WTC11 (cell line): ENCODE results near the gene SUPT5H. TPM values are rescaled to one million over a fixed set of nuclear protein-coding genes. Genes with fewer than 3 reads are reported as not detected.

ENCODE experiments used
- ATAC-seq: fragments of 200-7000 bp; cut with Tn5 transposase; 2 replicates; pipeline ENCODE4 v1.10.0; 2021; ENCODE audit warnings: mild to moderate bottlenecking, moderate library complexity
- CTCF ChIA-PET: fragments of 300-600 bp; sonication (Branson Sonifier 250); formaldehyde crosslinking; loops from one replicate; lab custom pipeline; 2021; ENCODE audit warnings: antibody characterized with exemption; lab: Charles Lee
- POLR2A ChIA-PET: fragments of 350-600 bp; sonication (Branson Sonifier 250); formaldehyde crosslinking; loops from one replicate; lab custom pipeline; 2021; ENCODE audit warnings: antibody characterized with exemption; lab: Charles Lee
- DNase-seq: peaks from one replicate; pipeline ENCODE4 v3.0.0; 2021; ENCODE audit warnings: low spot score
- H3K27ac Mint-ChIP-seq: 2 replicates; pipeline ENCODE4 v1.8.0; 2021; ENCODE audit warnings: mixed read lengths
- H3K27me3 Mint-ChIP-seq: 2 replicates; pipeline ENCODE4 v1.8.0; 2021; ENCODE audit warnings: low read depth, mild to moderate bottlenecking, moderate library complexity, mixed read lengths
- H3K36me3 Mint-ChIP-seq: 2 replicates; pipeline ENCODE4 v1.8.0; 2021; ENCODE audit warnings: mixed read lengths
- H3K4me1 Mint-ChIP-seq: 2 replicates; pipeline ENCODE4 v1.8.0; 2022; ENCODE audit warnings: mixed read lengths
- H3K4me3 Mint-ChIP-seq: 2 replicates; pipeline ENCODE4 v1.8.0; 2021; ENCODE audit warnings: mild to moderate bottlenecking, moderate library complexity, mixed read lengths
- H3K9me3 Mint-ChIP-seq: 2 replicates; pipeline ENCODE4 v1.8.0; 2021; ENCODE audit warnings: mixed read lengths
- CREB1 ChIP-seq: sonication (generic); formaldehyde crosslinking; IDR thresholded peaks from 2 replicates; pipeline ENCODE4 v1.8.0; 2023; ENCODE audit warnings: mild to moderate bottlenecking, missing genetic modification reagents
- E2F5 ChIP-seq: sonication (generic); formaldehyde crosslinking; IDR thresholded peaks from 2 replicates; pipeline ENCODE4 v1.8.1; 2022; ENCODE audit warnings: mild to moderate bottlenecking, moderate library complexity, missing genetic modification reagents
- EMX1 ChIP-seq: fragments of 250-450 bp; sonication (Bioruptor Pico); IDR thresholded peaks from 2 replicates; pipeline ENCODE4 v1.8.0; 2021; ENCODE audit warnings: mild to moderate bottlenecking
- ESRRA ChIP-seq: sonication (generic); formaldehyde crosslinking; IDR thresholded peaks from 2 replicates; pipeline ENCODE4 v1.8.1; 2022; ENCODE audit warnings: mild to moderate bottlenecking, missing genetic modification reagents, borderline replicate concordance
- HMGA2 ChIP-seq: fragments of 250-450 bp; sonication (Bioruptor Pico); IDR thresholded peaks from 2 replicates; pipeline ENCODE4 v1.4.0; 2021; ENCODE audit warnings: mild to moderate bottlenecking, moderate library complexity
- JAZF1 ChIP-seq: fragments of 250-450 bp; sonication (Bioruptor Pico); IDR thresholded peaks from 2 replicates; pipeline ENCODE4 v1.9.0; 2021; ENCODE audit warnings: moderate library complexity, mild to moderate bottlenecking, inconsistent platforms
- MXD4 ChIP-seq: fragments of 250-450 bp; sonication (Bioruptor Pico); IDR thresholded peaks from 2 replicates; pipeline ENCODE4 v1.8.0; 2021; ENCODE audit warnings: mild to moderate bottlenecking, moderate library complexity, borderline replicate concordance
- NR1H2 ChIP-seq: sonication (generic); formaldehyde crosslinking; IDR thresholded peaks from 2 replicates; pipeline ENCODE4 v1.9.0; 2021; ENCODE audit warnings: mild to moderate bottlenecking, moderate library complexity, missing genetic modification reagents
- RELA ChIP-seq: sonication (generic); formaldehyde crosslinking; IDR thresholded peaks from 2 replicates; pipeline ENCODE4 v1.8.1; 2022; ENCODE audit warnings: missing genetic modification reagents, mild to moderate bottlenecking, borderline replicate concordance
- RORB ChIP-seq: fragments of 250-450 bp; sonication (Bioruptor Pico); IDR thresholded peaks from 2 replicates; pipeline ENCODE4 v1.9.0; 2021; ENCODE audit warnings: mild to moderate bottlenecking
- SMAD4 ChIP-seq: sonication (generic); formaldehyde crosslinking; IDR thresholded peaks from 2 replicates; pipeline ENCODE4 v1.8.0; 2022; ENCODE audit warnings: mild to moderate bottlenecking, missing genetic modification reagents
- SOX15 ChIP-seq: fragments of 250-450 bp; sonication (Bioruptor Pico); IDR thresholded peaks from 2 replicates; pipeline ENCODE4 v1.9.0; 2021; ENCODE audit warnings: mild to moderate bottlenecking
- TEAD4 ChIP-seq: sonication (generic); formaldehyde crosslinking; IDR thresholded peaks from 2 replicates; pipeline ENCODE4 v1.8.0; 2022; ENCODE audit warnings: mild to moderate bottlenecking, missing genetic modification reagents
- TP53 ChIP-seq: sonication (generic); formaldehyde crosslinking; IDR thresholded peaks from 2 replicates; pipeline ENCODE4 v1.8.1; 2023; ENCODE audit warnings: mild to moderate bottlenecking, missing genetic modification reagents
- ZNF263 ChIP-seq: sonication (generic); formaldehyde crosslinking; IDR thresholded peaks from 2 replicates; pipeline ENCODE4 v1.8.1; 2022; ENCODE audit warnings: low read depth, mild to moderate bottlenecking, moderate library complexity, missing genetic modification reagents
- ZNF281 ChIP-seq: sonication (generic); formaldehyde crosslinking; IDR thresholded peaks from 2 replicates; pipeline ENCODE4 v1.8.0; 2023; ENCODE audit warnings: mild to moderate bottlenecking, missing genetic modification reagents
- ZNF396 ChIP-seq: fragments of 250-450 bp; sonication (Bioruptor Pico); IDR thresholded peaks from 2 replicates; pipeline ENCODE4 v1.8.0; 2021; ENCODE audit warnings: mild to moderate bottlenecking, moderate library complexity, borderline replicate concordance
- total RNA-seq: library from RNA; stranded (reverse); gene quantifications from 3 replicates; pipeline ENCODE4 v1.2.3, GENCODE V29; 2021
- TF ChIP-seq, protein P1 (sequence below): fragments of 250-450 bp; sonication (Bioruptor Pico); conservative IDR thresholded peaks from 2 replicates; pipeline ENCODE4 v1.9.0; 2021; ENCODE audit warnings: mild to moderate bottlenecking
- TF ChIP-seq, protein P2 (sequence below): sonication (generic); formaldehyde crosslinking; IDR thresholded peaks from 2 replicates; pipeline ENCODE4 v1.8.0; 2022; ENCODE audit warnings: mild to moderate bottlenecking, missing genetic modification reagents
- TF ChIP-seq, protein P3 (sequence below): sonication (generic); formaldehyde crosslinking; IDR thresholded peaks from 2 replicates; pipeline ENCODE4 v1.8.1; 2023; ENCODE audit warnings: mild to moderate bottlenecking, missing genetic modification reagents, moderate library complexity
- TF ChIP-seq, protein P4 (sequence below): sonication (generic); formaldehyde crosslinking; IDR thresholded peaks from 2 replicates; pipeline ENCODE4 v1.8.0; 2023; ENCODE audit warnings: missing genetic modification reagents

SUPT5H gene
- total RNA-seq, 1 experiment from 2014 or later: 135 TPM

DNA sequence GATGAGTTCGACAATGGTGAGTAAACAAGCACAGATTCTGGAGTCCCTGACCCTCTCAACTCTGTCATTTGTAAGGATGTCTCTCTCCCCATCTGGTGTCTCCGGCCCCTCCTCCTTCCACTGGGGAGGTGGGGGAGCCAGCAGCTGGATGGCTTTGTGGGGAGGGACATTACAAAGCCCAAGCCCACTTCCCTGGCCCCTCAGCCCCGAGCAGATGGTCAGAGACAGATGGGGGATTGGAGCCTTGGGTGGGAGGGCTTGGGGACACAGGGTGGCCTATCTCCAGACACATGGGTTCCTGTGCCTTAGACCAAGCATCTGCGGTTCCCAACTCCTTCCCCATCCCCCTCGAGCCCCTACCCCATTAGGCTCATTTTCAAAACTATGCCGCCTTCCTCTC, 37.8 kb downstream of the SUPT5H start (continued):
- TF ChIP-seq JAZF1 (CRISPR knock-in tag) (no peak), HMGA2 (CRISPR knock-in tag) (no peak), ESRRA (CRISPR knock-in tag) (no peak), SOX15 (no peak), TEAD4 (CRISPR knock-in tag) (no peak), NR1H2 (CRISPR knock-in tag) (no peak)
- TF ChIP-seq, protein P1, sequence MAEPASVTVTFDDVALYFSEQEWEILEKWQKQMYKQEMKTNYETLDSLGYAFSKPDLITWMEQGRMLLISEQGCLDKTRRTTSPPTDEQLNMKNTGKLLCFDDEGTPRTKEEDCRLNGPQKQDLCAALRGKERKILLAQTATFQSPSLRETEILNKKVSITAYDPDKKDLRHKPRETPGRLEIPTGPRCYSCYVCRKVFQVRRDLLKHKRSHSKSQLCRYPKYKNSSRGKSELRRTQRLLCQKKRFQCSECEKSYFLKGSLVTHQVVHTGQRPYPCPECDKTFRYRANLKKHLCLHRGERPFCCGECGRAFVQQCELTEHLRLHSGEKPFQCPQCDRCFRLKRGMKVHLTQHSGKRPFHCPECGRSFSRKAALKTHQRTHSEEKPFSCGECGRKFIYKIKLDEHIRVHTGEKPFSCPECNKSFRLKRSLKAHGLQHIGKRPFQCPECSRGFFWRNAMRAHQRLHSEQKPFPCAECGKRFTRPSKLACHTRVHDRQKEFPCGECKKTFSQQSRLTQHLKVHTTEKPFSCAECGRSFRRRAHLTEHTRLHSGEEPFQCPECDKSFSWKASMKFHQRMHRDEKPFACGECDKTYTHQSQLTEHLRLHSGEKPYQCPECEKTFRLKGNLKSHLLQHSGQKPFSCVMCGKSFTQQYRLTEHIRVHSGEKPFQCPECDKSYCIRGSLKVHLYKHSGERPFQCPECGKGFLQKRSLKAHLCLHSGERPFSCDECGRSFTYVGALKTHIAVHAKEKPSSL: no peak
- TF ChIP-seq, protein P2, sequence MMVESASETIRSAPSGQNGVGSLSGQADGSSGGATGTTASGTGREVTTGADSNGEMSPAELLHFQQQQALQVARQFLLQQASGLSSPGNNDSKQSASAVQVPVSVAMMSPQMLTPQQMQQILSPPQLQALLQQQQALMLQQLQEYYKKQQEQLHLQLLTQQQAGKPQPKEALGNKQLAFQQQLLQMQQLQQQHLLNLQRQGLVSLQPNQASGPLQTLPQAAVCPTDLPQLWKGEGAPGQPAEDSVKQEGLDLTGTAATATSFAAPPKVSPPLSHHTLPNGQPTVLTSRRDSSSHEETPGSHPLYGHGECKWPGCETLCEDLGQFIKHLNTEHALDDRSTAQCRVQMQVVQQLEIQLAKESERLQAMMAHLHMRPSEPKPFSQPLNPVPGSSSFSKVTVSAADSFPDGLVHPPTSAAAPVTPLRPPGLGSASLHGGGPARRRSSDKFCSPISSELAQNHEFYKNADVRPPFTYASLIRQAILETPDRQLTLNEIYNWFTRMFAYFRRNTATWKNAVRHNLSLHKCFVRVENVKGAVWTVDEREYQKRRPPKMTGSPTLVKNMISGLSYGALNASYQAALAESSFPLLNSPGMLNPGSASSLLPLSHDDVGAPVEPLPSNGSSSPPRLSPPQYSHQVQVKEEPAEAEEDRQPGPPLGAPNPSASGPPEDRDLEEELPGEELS (CRISPR knock-in tag): no peak
- TF ChIP-seq, all 79 proteins: peak for 0

GRCh38 chr19:39489756-39490155, 44.4 kb downstream of the SUPT5H start:
- H3K9me3 Mint-ChIP-seq: no peaks in the 10 kb centered on the region
- ATAC-seq (peak; percentile 37), DNase-seq (no peak)
- no peak overlapping the region for H3K4me3 Mint-ChIP-seq
- H3K4me1 Mint-ChIP-seq: peaks cover 12% of the 10 kb centered on the region
- H3K27ac Mint-ChIP-seq: peak overlapping the region; percentile 76
- H3K27me3 Mint-ChIP-seq: no peaks in the 10 kb centered on the region
- POLR2A ChIA-PET: no interaction called here
- H3K36me3 Mint-ChIP-seq: peaks cover 37% of the 10 kb centered on the region
- TF ChIP-seq, protein P3, sequence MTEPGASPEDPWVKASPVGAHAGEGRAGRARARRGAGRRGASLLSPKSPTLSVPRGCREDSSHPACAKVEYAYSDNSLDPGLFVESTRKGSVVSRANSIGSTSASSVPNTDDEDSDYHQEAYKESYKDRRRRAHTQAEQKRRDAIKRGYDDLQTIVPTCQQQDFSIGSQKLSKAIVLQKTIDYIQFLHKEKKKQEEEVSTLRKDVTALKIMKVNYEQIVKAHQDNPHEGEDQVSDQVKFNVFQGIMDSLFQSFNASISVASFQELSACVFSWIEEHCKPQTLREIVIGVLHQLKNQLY (CRISPR knock-in tag): no peak
- no peak for TF ChIP-seq ZNF263 (CRISPR knock-in tag)
- TF ChIP-seq ZNF396 (CRISPR knock-in tag): no peak
- no peak for TF ChIP-seq ZNF281 (CRISPR knock-in tag)
- TF ChIP-seq, protein P1: no peak
- TF ChIP-seq MXD4 (CRISPR knock-in tag): no peak
- no peak for TF ChIP-seq E2F5
- TF ChIP-seq RELA (CRISPR knock-in tag): no peak
- no peak for TF ChIP-seq SOX15
- TF ChIP-seq, protein P4, sequence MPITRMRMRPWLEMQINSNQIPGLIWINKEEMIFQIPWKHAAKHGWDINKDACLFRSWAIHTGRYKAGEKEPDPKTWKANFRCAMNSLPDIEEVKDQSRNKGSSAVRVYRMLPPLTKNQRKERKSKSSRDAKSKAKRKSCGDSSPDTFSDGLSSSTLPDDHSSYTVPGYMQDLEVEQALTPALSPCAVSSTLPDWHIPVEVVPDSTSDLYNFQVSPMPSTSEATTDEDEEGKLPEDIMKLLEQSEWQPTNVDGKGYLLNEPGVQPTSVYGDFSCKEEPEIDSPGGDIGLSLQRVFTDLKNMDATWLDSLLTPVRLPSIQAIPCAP (CRISPR knock-in tag): no peak
- TF ChIP-seq RORB: no peak
- TF ChIP-seq EMX1 (CRISPR knock-in tag): no peak
- TF ChIP-seq, protein P2 (CRISPR knock-in tag): no peak
- no peak for TF ChIP-seq SMAD4 (CRISPR knock-in tag)
- TF ChIP-seq CREB1: no peak
- TF ChIP-seq TP53: no peak
- CTCF ChIA-PET: interaction anchor here (1.5 kb wide), 1 partner anchor 13 kb away, joined by 5 read pairs; no protein-coding TSS in a partner anchor
